ENCODE data around the gene GPR155. TPM values are rescaled to one million over a fixed set of nuclear protein-coding genes. Genes with fewer than 3 reads are reported as not detected.
A peak's percentile ranks its signal among the peaks of the same experiment; 100 is the strongest.

Gene GPR155
- total and polyA plus RNA-seq, 9 of the 15 experiments (the other 6 are each of a cell fraction or from before 2014, with no cell fraction given) = 0.04 to 0.40 (median 0.11) TPM; not detected in 1

DNA sequence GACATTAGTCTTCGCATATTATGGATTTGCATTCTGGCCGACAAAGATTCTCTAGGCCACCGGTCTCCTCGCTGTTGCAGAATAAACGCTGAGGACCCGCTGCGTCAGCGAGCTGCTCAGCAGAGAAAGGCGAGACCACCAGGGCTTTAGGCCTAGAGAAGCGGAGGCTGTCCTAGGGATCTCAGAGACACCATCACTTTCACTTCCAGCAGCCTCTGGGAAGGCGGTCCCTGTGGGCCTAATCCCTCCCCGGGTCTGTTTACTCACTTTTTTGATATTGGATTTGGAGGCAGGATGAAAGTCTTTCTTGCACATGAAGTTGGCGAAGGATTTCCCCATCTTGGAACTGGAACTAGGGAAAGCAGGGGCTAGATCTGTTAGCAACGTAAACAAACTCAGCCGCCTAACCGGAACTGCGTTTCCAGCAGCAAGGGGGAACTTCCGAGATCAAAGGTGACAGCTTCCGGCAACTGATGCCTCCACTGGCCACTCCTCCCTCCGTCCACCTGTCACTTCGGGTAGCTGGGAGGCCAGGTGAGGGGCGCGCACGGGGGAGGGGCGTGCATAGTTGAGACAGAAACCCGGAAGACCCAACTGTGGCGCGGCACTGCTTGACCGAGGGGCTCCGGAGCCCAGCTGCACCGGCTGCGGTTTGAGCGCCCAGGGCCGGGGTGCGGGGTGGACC is 91.4 kb downstream of the GPR155 start, which contains the start of gene SCRN3 (continued):
- TF ChIP-seq, protein P1, sequence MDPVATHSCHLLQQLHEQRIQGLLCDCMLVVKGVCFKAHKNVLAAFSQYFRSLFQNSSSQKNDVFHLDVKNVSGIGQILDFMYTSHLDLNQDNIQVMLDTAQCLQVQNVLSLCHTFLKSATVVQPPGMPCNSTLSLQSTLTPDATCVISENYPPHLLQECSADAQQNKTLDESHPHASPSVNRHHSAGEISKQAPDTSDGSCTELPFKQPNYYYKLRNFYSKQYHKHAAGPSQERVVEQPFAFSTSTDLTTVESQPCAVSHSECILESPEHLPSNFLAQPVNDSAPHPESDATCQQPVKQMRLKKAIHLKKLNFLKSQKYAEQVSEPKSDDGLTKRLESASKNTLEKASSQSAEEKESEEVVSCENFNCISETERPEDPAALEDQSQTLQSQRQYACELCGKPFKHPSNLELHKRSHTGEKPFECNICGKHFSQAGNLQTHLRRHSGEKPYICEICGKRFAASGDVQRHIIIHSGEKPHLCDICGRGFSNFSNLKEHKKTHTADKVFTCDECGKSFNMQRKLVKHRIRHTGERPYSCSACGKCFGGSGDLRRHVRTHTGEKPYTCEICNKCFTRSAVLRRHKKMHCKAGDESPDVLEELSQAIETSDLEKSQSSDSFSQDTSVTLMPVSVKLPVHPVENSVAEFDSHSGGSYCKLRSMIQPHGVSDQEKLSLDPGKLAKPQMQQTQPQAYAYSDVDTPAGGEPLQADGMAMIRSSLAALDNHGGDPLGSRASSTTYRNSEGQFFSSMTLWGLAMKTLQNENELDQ (CRISPR knock-in tag; IDR thresholded peaks at IDR 0.05; ENCODE audit: borderline replicate concordance) = no peak
- TF ChIP-seq, protein P2, sequence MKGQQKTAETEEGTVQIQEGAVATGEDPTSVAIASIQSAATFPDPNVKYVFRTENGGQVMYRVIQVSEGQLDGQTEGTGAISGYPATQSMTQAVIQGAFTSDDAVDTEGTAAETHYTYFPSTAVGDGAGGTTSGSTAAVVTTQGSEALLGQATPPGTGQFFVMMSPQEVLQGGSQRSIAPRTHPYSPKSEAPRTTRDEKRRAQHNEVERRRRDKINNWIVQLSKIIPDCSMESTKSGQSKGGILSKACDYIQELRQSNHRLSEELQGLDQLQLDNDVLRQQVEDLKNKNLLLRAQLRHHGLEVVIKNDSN (CRISPR knock-in tag; IDR thresholded peaks at IDR 0.05) = no peak
- TF ChIP-seq, protein P3, sequence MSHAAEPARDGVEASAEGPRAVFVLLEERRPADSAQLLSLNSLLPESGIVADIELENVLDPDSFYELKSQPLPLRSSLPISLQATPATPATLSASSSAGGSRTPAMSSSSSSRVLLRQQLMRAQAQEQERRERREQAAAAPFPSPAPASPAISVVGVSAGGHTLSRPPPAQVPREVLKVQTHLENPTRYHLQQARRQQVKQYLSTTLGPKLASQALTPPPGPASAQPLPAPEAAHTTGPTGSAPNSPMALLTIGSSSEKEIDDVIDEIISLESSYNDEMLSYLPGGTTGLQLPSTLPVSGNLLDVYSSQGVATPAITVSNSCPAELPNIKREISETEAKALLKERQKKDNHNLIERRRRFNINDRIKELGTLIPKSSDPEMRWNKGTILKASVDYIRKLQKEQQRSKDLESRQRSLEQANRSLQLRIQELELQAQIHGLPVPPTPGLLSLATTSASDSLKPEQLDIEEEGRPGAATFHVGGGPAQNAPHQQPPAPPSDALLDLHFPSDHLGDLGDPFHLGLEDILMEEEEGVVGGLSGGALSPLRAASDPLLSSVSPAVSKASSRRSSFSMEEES (CRISPR knock-in tag; IDR thresholded peaks at IDR 0.05) = no peak
- TF ChIP-seq IFI16 (CRISPR knock-in tag; IDR thresholded peaks at IDR 0.05) (no peak), ZNF124 (CRISPR knock-in tag; IDR thresholded peaks at IDR 0.05) (no peak), BHLHE40 (IDR thresholded peaks at IDR 0.05; ENCODE audit: low read length) (no peak), ZBTB7A (IDR thresholded peaks at IDR 0.05; ENCODE audit: borderline replicate concordance, control insufficient read depth, low read depth, low read length) (peak; percentile 77; the same call in 1 of the 2 replicates), SLC30A9 (CRISPR knock-in tag; IDR thresholded peaks at IDR 0.05) (no peak), RUNX1 (IDR thresholded peaks at IDR 0.05; ENCODE audit: low read depth) (no peak), TCF7L2 (IDR thresholded peaks at IDR 0.05; ENCODE audit: low read depth, low read length) (no peak), TEAD2 (tag; IDR thresholded peaks at IDR 0.05) (no peak), HNRNPUL1 (IDR thresholded peaks at IDR 0.05; ENCODE audit: low read length) (no peak), CHCHD3 (CRISPR knock-in tag; IDR thresholded peaks at IDR 0.05) (no peak), HCFC1 (IDR thresholded peaks at IDR 0.05; ENCODE audit: low read depth, low read length) (peak; percentile 72), RFX5 (IDR thresholded peaks at IDR 0.05; ENCODE audit: low read depth, low read length) (no peak)
- TF ChIP-seq, protein P4, sequence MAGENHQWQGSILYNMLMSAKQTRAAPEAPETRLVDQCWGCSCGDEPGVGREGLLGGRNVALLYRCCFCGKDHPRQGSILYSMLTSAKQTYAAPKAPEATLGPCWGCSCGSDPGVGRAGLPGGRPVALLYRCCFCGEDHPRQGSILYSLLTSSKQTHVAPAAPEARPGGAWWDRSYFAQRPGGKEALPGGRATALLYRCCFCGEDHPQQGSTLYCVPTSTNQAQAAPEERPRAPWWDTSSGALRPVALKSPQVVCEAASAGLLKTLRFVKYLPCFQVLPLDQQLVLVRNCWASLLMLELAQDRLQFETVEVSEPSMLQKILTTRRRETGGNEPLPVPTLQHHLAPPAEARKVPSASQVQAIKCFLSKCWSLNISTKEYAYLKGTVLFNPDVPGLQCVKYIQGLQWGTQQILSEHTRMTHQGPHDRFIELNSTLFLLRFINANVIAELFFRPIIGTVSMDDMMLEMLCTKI (IDR thresholded peaks at IDR 0.05; ENCODE audit: partially characterized antibody) = no peak
- TF ChIP-seq, protein P5, sequence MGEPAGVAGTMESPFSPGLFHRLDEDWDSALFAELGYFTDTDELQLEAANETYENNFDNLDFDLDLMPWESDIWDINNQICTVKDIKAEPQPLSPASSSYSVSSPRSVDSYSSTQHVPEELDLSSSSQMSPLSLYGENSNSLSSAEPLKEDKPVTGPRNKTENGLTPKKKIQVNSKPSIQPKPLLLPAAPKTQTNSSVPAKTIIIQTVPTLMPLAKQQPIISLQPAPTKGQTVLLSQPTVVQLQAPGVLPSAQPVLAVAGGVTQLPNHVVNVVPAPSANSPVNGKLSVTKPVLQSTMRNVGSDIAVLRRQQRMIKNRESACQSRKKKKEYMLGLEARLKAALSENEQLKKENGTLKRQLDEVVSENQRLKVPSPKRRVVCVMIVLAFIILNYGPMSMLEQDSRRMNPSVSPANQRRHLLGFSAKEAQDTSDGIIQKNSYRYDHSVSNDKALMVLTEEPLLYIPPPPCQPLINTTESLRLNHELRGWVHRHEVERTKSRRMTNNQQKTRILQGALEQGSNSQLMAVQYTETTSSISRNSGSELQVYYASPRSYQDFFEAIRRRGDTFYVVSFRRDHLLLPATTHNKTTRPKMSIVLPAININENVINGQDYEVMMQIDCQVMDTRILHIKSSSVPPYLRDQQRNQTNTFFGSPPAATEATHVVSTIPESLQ (CRISPR knock-in tag; IDR thresholded peaks at IDR 0.05) = 0 out of 2 replicates have a peak, but pooled peaks have one; percentile 91

Measured in K562 (cell line).